ENCODE results near the gene EPS8L3.

- no peak for TF ChIP-seq EZH2 (IDR thresholded peaks at IDR 0.05; ENCODE audit: insufficient read depth, poor library complexity, severe bottlenecking)
- no peak for TF ChIP-seq EZH2phosphoT487 (IDR thresholded peaks at IDR 0.05; ENCODE audit: insufficient read depth, low read depth)
Measured at GRCh38 chr1:109802901-109803561, 39.3 kb upstream of the EPS8L3 start.

Measured in GM23248 (cell line).